ENCODE results near the gene MPRIP.

GRCh38 chr17:17126131-17127110, 84.2 kb downstream of the MPRIP start:
- TF ChIP-seq CTCF (conservative IDR thresholded peaks at IDR 0.05) = no peak
- no peak for TF ChIP-seq EZH2 (IDR thresholded peaks at IDR 0.05; ENCODE audit: low read depth)

Data from PC-9 (cell line).